Fibroblast of the aortic adventitia (primary cell): ENCODE measurements around the gene BCKDHB. TPM values are rescaled to one million over a fixed set of nuclear protein-coding genes. Genes with fewer than 3 reads are reported as not detected.

Source experiments
- DNase-seq: peaks from one replicate; pipeline ENCODE4 v3.0.0-alpha.2; 2010; ENCODE audit warnings: low read depth
- H3K4me3 ChIP-seq: 2 replicates; pipeline ENCODE4 v1.5.1; 2011; ENCODE audit warnings: low read depth, mild to moderate bottlenecking, control low read depth, low read length, moderate library complexity
- total RNA-seq: library from RNA; depleted of rRNA; stranded (reverse); fragments of >200 nt; gene quantifications from 2 replicates; pipeline ENCODE4 v1.2.3, GENCODE V29; 2012; ENCODE audit warnings: low replicate concordance
- TF ChIP-seq, protein P1 (sequence below): IDR thresholded peaks from 2 replicates; pipeline ENCODE4 v1.5.1; 2011; ENCODE audit warnings: mild to moderate bottlenecking, low read length, control low read depth, inconsistent platforms; ENCODE audit not compliant: insufficient read depth

BCKDHB gene
- total RNA-seq, 1 donor, result 20.3 TPM

DNA sequence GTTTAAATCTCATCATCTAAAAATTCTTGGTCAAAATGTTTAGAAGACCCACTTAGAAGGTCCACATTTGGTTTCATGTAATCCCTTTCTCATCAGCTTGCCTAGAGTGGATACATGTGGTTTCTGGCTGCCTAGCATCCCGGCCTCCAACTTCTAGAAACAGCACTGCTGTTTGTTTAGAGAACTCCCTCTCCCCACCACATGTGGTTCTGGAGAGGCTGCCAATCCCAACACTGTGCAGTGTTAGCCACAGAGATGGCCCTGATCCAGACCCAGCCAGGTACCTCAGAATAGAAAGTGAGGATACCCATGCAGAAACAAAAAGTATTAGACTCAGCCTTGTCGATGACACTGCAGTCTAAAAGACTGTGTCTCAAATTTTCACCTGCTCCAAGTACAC lies 241.8 kb downstream of the BCKDHB start:
- DNase-seq, result peak; percentile 15
- TF ChIP-seq, protein P1, sequence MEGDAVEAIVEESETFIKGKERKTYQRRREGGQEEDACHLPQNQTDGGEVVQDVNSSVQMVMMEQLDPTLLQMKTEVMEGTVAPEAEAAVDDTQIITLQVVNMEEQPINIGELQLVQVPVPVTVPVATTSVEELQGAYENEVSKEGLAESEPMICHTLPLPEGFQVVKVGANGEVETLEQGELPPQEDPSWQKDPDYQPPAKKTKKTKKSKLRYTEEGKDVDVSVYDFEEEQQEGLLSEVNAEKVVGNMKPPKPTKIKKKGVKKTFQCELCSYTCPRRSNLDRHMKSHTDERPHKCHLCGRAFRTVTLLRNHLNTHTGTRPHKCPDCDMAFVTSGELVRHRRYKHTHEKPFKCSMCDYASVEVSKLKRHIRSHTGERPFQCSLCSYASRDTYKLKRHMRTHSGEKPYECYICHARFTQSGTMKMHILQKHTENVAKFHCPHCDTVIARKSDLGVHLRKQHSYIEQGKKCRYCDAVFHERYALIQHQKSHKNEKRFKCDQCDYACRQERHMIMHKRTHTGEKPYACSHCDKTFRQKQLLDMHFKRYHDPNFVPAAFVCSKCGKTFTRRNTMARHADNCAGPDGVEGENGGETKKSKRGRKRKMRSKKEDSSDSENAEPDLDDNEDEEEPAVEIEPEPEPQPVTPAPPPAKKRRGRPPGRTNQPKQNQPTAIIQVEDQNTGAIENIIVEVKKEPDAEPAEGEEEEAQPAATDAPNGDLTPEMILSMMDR, result no peak
- H3K4me3 ChIP-seq, result no peak overlapping the region

DNA sequence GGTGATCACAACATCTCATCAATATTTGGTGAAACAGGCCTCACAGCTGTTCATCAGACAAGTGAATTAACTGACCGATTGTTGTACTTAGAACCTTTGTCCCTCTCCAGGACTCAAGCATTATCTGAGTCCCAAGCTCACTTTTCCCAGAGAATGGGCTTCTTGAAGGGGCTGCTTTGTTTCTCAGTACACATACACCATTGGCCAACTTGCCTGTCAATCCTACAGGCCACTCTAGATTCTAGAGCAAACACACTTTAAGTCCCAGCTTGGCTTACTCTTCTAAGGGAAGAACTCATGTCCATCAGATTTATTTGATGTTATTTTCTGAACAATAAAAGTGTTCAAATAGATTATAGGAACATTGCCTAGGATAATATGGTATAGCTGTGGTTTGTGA lies 249.5 kb downstream of the BCKDHB start:
- TF ChIP-seq, protein P1, result no peak
- no peak overlapping the region for H3K4me3 ChIP-seq
- no peak for DNase-seq

DNA sequence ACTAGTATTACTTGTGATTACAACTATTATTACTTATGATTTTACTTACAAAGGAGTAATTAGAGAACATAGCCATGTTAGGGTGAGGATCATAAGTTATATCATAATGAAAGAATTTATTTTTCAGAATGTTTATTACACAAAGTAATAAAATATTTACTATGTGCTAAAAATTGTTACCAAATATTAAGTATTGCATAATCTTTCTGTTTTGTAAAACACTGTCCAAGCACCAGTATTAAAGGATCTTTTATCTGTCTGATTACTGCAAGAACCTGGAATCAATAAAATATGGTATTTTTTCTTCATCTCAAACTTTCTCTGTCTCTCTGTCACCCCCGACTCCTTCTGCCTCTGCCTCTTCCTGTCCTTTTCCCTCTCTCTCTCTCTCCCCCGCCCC lies 250.1 kb downstream of the BCKDHB start:
- no peak overlapping the region for H3K4me3 ChIP-seq
- TF ChIP-seq, protein P1, result no peak
- no peak for DNase-seq

DNA sequence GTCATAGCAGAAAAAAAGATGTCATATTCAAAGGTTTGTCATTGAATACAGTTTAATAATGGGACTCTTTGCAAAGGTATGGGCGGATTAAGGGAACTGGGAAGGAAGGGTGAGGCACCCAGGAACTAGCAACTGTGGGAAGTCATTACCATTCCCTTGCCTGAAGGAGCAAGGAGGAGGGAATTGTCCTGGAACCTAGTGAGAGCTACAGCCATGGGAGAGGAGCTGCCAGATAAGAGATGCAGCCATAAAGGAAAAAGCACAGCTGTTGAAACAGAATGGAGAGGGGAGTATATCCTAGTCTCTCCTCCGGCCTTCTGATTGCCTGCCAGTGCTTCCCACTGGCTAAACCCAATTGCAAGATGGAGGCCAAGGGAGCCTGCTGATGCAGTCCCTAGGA lies 250.6 kb downstream of the BCKDHB start:
- DNase-seq, result no peak
- TF ChIP-seq, protein P1, result no peak
- no peak overlapping the region for H3K4me3 ChIP-seq

DNA sequence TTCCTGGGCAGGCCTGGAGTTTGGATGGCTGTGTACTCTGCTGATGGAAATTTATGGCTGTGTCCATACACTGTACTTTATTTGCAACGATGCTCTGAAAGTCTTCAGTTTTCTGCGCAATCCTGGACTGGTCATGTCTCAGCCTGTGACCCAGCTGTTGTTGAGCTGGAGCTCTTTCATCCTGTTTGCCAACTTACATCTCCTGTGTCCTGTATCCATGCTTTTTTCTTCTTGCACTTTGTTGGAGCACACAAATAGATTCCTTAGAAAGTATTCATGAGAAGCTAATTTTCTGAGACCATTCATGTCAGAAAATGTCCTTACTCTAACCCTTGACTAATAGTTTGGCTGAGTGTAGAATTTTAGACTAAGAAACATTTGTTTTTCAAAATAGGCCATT lies 251.2 kb downstream of the BCKDHB start:
- peak; percentile 31 for DNase-seq
- no peak overlapping the region for H3K4me3 ChIP-seq
- TF ChIP-seq, protein P1, result no peak

DNA sequence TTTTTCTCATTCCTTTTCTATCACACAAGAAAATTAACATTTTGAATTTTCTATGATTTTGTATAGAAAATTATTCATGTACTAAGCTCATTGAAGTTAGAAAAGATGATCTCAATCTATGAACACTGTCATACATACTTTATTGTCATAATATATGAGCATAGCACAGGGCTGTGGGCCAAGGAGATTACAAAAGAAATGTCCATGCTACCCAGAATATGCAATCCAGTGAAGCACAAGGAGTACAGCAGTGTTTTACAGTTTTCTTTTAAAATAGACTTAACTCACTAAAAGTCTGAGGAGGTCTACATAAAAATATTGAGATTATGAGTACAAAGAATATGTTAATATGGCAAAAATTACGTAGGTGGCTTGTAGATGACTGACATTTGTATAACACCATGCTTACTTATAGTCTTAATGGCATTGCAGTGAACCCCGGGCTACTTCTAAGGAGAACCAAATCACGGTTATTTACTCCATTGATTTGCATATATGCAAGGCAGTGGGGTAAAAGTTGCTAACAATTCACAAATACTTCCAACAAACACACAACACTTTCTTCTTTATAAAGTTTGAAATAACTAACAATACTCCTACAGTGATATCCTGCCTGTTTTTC lies 257.1 kb downstream of the BCKDHB start:
- TF ChIP-seq, protein P1, result no peak
- no peak overlapping the region for H3K4me3 ChIP-seq
- DNase-seq, result peak; percentile 47

DNA sequence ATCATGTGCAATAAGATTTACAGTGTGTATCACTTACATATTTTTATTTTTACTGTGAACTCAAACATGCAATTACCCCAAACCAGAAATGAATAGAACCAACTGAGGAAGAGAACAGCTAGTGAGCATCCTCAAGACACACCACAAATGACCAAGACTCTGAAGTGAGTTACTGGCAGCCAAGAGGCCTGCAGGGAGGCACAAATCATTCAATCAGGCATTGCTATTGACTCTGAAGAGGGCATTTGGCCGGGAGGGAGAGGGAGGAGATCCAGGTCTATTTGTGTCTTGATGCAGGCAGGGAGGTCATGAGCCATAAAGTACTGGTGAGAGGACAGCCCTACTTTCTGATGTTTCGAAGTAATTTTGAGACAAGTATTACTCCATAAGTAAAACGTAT lies 257.7 kb downstream of the BCKDHB start:
- H3K4me3 ChIP-seq, result no peak overlapping the region
- no peak for DNase-seq
- TF ChIP-seq, protein P1, result no peak
